GM12801 (cell line): ENCODE measurements around the gene SCUBE3.

Experiments used
- CTCF ChIP-seq: IDR thresholded peaks from one replicate; pipeline ENCODE4 v1.5.1; 2011; ENCODE audit warnings: control low read depth; ENCODE audit not compliant: insufficient read length; ENCODE audit errors: extremely low read depth

SCUBE3 gene

DNA sequence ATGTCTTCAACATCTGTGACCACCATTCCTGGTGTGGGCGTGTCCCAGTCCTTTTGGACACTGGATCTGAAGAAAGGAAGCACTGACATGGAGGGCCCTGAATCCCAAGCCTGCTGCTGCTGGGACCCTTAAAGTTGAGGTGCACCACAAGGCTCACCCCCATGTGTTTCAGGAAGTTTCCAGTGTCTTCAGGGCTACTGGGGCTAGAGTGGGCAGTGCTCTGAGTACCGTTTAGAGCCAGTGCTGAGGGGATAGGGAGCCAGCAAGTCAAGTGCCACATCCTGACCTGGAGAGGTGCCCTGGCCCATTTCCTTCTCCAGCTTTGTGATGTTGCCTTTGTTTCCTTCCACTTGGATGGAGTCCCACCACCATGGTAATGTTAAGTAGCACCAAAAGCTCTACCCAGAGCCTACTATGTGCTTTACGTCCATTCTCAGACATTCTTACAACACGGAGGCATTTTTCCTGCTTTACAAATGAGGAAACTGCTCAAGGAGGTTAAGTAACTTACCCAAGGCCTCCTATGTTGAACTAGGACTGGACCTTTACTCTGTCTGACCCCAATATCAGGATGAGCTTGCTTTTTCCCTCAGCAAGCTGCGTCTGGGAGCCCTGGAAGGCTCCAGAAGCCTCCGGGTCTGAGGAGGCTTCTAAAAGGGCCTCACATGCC lies 83.3 kb downstream of the SCUBE3 start:
- no peak for TF ChIP-seq CTCF

- TF ChIP-seq CTCF: peak; percentile 71
Measured at GRCh38 chr6:35297601-35298481, 84.1 kb downstream of the SCUBE3 start, which contains the start of gene DEF6. Gene DEF6 (plus strand): TSS chr6:35297818. CDS start chr6:35297857, 39 bp downstream.

DNA sequence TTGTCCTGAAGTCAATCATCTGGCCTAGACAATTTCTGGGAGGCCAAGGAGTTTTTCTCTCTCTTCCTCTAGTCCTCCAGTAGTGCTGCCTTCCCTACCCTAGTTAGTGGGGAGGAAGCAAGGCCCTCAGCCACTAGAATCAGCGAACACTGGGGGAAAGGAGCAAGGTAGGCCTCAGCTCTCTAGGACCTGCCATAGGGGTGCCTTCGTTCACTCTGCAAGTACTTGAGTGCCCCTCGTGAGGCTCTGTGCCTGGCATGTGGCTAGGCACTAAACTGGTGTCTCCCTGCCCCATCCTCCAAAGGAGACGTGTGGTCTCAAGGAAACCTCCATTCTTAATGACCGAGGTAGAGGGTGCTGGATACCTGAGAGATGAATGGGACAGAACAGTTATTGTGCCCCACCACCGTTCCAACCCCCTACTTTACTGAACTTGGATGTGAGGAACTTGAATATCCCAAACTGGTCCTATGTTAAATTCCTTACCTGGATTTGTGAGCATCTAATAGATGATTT lies 84.9 kb downstream of the SCUBE3 start:
- TF ChIP-seq CTCF: no peak

DNA sequence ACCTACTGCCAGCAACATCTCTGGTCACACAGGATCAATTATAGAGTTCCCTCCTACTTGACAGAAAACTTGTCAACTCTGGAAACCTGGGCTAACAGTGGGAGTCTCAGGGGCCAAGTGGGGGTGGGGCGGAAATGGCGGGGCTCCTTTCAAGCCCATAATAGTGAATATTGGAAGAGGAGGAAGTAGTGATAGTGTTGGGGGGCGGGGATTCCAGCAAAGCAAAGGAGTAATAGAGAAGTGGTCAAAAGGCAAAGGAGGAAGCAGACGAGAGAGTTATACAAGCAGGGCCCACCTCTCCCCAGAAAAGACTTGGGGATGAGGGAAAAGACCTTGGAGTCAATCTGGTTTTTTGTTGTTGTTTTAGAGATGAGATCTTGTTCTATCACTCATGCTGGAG lies 85.9 kb downstream of the SCUBE3 start:
- TF ChIP-seq CTCF: no peak

DNA sequence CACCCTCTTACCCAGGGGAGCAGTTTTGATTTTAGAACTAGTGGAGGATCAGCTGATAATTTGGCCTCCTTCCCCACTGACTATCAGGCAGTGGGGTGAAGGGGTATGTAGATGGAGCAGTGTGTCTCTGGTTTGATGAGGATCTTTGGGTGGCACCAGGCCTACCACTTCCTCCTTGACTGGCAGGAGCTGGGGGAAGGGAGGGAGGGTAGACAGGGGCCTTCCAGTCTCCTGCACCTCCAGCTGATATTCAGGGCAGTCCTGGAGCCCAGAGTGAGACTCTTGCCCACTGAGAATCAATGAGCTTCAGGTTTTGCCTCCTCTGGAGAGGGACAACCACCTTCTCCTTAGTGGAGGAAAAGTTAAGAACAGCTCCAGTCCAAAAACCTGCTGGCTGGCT lies 87.1 kb downstream of the SCUBE3 start:
- TF ChIP-seq CTCF: no peak
